NB4 (cell line): ENCODE data around the gene ZBTB8B.
"Not testable (repeated sequence)": the region's sequence is repeated elsewhere in the genome, so short reads cannot be mapped to it uniquely, and the experiment has no call there.

ENCODE experiments used
- DNase-seq: peaks from one replicate; pipeline ENCODE4 v3.0.0; 2010; ENCODE audit warnings: low read depth
- H3K4me3 ChIP-seq: one replicate; pipeline ENCODE4 v1.5.1; 2011; ENCODE audit warnings: mild to moderate bottlenecking, low read depth, low read length, moderate library complexity
- CTCF ChIP-seq: IDR thresholded peaks from one replicate; pipeline ENCODE4 v1.5.1; 2012; ENCODE audit warnings: low read depth, low read length
- MAX ChIP-seq: IDR thresholded peaks from 2 replicates; pipeline ENCODE4 v1.6.1; 2011; ENCODE audit warnings: low read depth, low read length
- MYC ChIP-seq: IDR thresholded peaks from 2 replicates; pipeline ENCODE4 v1.6.1; 2011; ENCODE audit warnings: low read depth, low read length
- POLR2A ChIP-seq: IDR thresholded peaks from 2 replicates; pipeline ENCODE4 v1.6.1; 2011; ENCODE audit warnings: mild to moderate bottlenecking; ENCODE audit not compliant: insufficient read length; ENCODE audit errors: extremely low read depth

Gene ZBTB8B

GRCh38 chr1:32480761-32481160 lies 15.9 kb downstream of the ZBTB8B start:
- TF ChIP-seq MYC (no peak), CTCF (no peak), MAX (no peak), POLR2A (no peak)
- no peak for DNase-seq

GRCh38 chr1:32481788-32482187 lies 16.9 kb downstream of the ZBTB8B start:
- H3K4me3 ChIP-seq, DNase-seq: not testable (repeated sequence)

More at GRCh38 chr1:32480761-32481160, 15.9 kb downstream of the ZBTB8B start:
- no peak overlapping the region for H3K4me3 ChIP-seq

GRCh38 chr1:32485554-32486255 lies 20.8 kb downstream of the ZBTB8B start:
- H3K4me3 ChIP-seq: no peak overlapping the region
- DNase-seq: no peak
- TF ChIP-seq MYC: no peak
- TF ChIP-seq POLR2A: no peak

- TF ChIP-seq CTCF (no peak), MYC (no peak), MAX (no peak), POLR2A (no peak)
- H3K4me3 ChIP-seq: no peak overlapping the region
These were observed 21.7 kb downstream of the ZBTB8B start for GRCh38 chr1:32486463-32487113.

DNA sequence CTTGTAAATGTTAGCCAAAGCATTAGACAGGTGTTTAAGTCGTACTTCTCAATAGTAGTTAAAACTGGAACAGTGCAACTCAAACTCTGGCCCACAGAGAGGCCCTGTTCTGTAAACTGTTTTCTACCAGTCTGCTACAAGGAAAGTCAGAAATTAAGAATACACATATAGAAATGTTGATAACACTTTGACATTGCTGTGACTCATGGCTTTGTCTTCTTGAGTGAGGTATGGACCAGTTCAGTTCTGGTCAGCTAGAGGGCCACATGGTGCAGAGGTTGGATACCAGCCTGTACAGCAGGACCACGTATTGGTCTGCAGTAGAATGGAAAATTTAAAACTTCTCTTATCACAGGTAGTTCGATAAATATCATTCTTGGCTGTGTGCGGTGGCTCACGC lies 22.3 kb downstream of the ZBTB8B start:
- no peak overlapping the region for H3K4me3 ChIP-seq
- DNase-seq: no peak
- TF ChIP-seq POLR2A: no peak
- no peak for TF ChIP-seq CTCF
- TF ChIP-seq MAX: no peak
- no peak for TF ChIP-seq MYC

More at GRCh38 chr1:32486463-32487113, 21.7 kb downstream of the ZBTB8B start:
- DNase-seq: no peak

DNA sequence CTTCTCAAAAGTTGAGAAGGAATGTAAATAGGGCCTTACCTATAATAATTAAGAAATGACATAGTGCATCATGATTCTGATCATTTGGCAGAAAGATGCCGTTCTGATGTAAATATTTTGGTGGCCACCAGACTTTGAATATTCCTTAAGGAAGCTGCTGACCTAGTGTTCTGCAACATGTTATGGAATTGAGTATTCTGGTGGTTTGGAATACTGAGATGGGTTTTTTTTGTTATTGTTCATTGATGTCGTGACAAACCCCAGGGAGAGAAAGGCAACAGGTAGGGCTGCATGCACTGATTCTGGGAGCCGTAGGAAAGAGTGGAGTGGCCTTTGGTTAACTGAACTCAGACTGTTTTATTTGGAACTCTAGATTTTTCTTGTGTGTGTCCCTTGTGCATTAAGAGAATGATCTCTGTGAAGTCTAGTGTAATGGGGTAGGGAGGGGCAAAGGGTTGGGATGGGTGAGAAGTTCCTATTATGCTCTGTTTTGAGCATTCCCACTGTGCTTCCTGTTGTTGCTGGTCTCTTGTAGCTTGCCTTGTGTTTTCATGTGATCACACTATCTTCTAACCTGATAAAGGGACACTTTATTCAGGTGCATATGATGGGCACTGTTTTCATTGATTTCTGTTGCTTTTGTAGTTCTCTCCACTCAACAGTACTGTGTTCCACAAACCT lies 25.0 kb downstream of the ZBTB8B start:
- TF ChIP-seq MYC: no peak
- TF ChIP-seq MAX: no peak
- no peak for TF ChIP-seq POLR2A
- DNase-seq: no peak
- H3K4me3 ChIP-seq: no peak overlapping the region

GRCh38 chr1:32491386-32491785 lies 26.5 kb downstream of the ZBTB8B start:
- no peak overlapping the region for H3K4me3 ChIP-seq
- TF ChIP-seq CTCF: no peak
- TF ChIP-seq MAX: no peak
- no peak for TF ChIP-seq POLR2A
- TF ChIP-seq MYC: no peak

More at GRCh38 chr1:32491386-32491785, 26.5 kb downstream of the ZBTB8B start:
- DNase-seq: no peak
